HG02870 (cell line): ENCODE measurements around the gene USP10.
A peak's percentile ranks its signal among the peaks of the same experiment; 100 is the strongest.
"Not testable (repeated sequence)": the region's sequence is repeated elsewhere in the genome, so short reads cannot be mapped to it uniquely, and the experiment has no call there.

Experiments used
- ATAC-seq: cut with Tn5 transposase; IDR thresholded peaks from one replicate; pipeline ENCODE4 v1.9.1; 2021; ENCODE audit warnings: mild to moderate bottlenecking, moderate library complexity; ENCODE audit not compliant: unreplicated experiment

The USP10 gene

GRCh38 chr16:84673561-84673960 is 26.2 kb upstream of the USP10 start:
- no peak for ATAC-seq

GRCh38 chr16:84675423-84675822 is 24.4 kb upstream of the USP10 start:
- ATAC-seq = no peak

GRCh38 chr16:84675884-84676283 is 23.9 kb upstream of the USP10 start:
- ATAC-seq = no peak

GRCh38 chr16:84677017-84677803 is 22.6 kb upstream of the USP10 start:
- ATAC-seq = no peak

GRCh38 chr16:84677849-84678248 is 22.0 kb upstream of the USP10 start:
- no peak for ATAC-seq

- ATAC-seq = no peak
Measured at GRCh38 chr16:84678541-84678940, 21.3 kb upstream of the USP10 start.

GRCh38 chr16:84680165-84680842 is 19.5 kb upstream of the USP10 start:
- no peak for ATAC-seq

GRCh38 chr16:84680843-84681629 is 18.8 kb upstream of the USP10 start:
- ATAC-seq = no peak

GRCh38 chr16:84683691-84684591 is 15.9 kb upstream of the USP10 start:
- ATAC-seq = no peak

- no peak for ATAC-seq
Measured at GRCh38 chr16:84684592-84684965, 15.2 kb upstream of the USP10 start.

GRCh38 chr16:84685210-84685609 is 14.6 kb upstream of the USP10 start:
- ATAC-seq = no peak

GRCh38 chr16:84686707-84687298 is 13.0 kb upstream of the USP10 start:
- ATAC-seq = no peak

GRCh38 chr16:84687715-84688114 is 12.1 kb upstream of the USP10 start:
- peak; percentile 69 for ATAC-seq

GRCh38 chr16:84688163-84688562 is 11.6 kb upstream of the USP10 start:
- not testable (repeated sequence) for ATAC-seq

- no peak for ATAC-seq
Measured at GRCh38 chr16:84689111-84689510, 10.7 kb upstream of the USP10 start.

GRCh38 chr16:84690088-84690819 is 9.5 kb upstream of the USP10 start:
- ATAC-seq = no peak

GRCh38 chr16:84692451-84693214 is 7.2 kb upstream of the USP10 start:
- ATAC-seq = no peak

- ATAC-seq = not testable (repeated sequence)
Measured at GRCh38 chr16:84693869-84694268, 5.9 kb upstream of the USP10 start.

- ATAC-seq = no peak
Measured at GRCh38 chr16:84694980-84695379, 4.8 kb upstream of the USP10 start.
